ENCODE results near the gene ZHX3. TPM values are rescaled to one million over a fixed set of nuclear protein-coding genes. Genes with fewer than 3 reads are reported as not detected.

ZHX3 gene
- total RNA-seq, 1 donor from 2014 or later = 26.8 TPM

- intact Hi-C loops (cut with DNase I) = no loop called here
Measured at GRCh38 chr20:41162396-41162795, 155.1 kb downstream of the ZHX3 start.

GRCh38 chr20:41161886-41162285 lies 155.6 kb downstream of the ZHX3 start:
- peaks cover 0 to 62% of the 10 kb centered on the region in 2 donors for H3K36me3 ChIP-seq
- H3K4me1 ChIP-seq = peaks cover 41% of the 10 kb centered on the region
- no peak overlapping the region for H3K4me3 ChIP-seq

More at GRCh38 chr20:41162396-41162795, 155.1 kb downstream of the ZHX3 start:
- H3K36me3 ChIP-seq = peaks cover 0 to 67% of the 10 kb centered on the region in 2 donors
- H3K4me1 ChIP-seq = peaks cover 36% of the 10 kb centered on the region
- no peaks in the 10 kb centered on the region for H3K9me3 ChIP-seq
- no peak overlapping the region for H3K27ac ChIP-seq
- no peaks in the 10 kb centered on the region for H3K27me3 ChIP-seq
- no peak overlapping the region for H3K4me3 ChIP-seq
- no peak for DNase-seq (ENCODE audit: extremely low spot score in 2 of 2)
- peak in 1 of 2 donors; percentile 6 for TF ChIP-seq POLR2AphosphoS5 (IDR thresholded peaks at IDR 0.05; ENCODE audit: insufficient read depth in 1 of 2, low read depth in 1 of 2)
- TF ChIP-seq POLR2A (IDR thresholded peaks at IDR 0.05) = no peak

GRCh38 chr20:41160686-41161085 lies 156.8 kb downstream of the ZHX3 start:
- Histone ChIP-seq H3K27me3 (no peaks in the 10 kb centered on the region), H3K9me3 (no peaks in the 10 kb centered on the region), H3K27ac (no peak overlapping the region), H3K36me3 (peaks cover 0 to 50% of the 10 kb centered on the region in 2 donors), H3K4me3 (no peak overlapping the region), H3K4me1 (peaks cover 53% of the 10 kb centered on the region)
- no peak for TF ChIP-seq POLR2AphosphoS5 (IDR thresholded peaks at IDR 0.05; ENCODE audit: insufficient read depth in 1 of 2, low read depth in 1 of 2)
- TF ChIP-seq CTCF (IDR thresholded peaks at IDR 0.05) = no peak
- no peak for TF ChIP-seq POLR2A (IDR thresholded peaks at IDR 0.05)
- intact Hi-C loops (cut with DNase I) = no loop called here
- no peak for DNase-seq (ENCODE audit: extremely low spot score in 2 of 2)

More at GRCh38 chr20:41161886-41162285, 155.6 kb downstream of the ZHX3 start:
- intact Hi-C loops (cut with DNase I) = no loop called here
- no peaks in the 10 kb centered on the region for H3K27me3 ChIP-seq
- no peaks in the 10 kb centered on the region for H3K9me3 ChIP-seq
- DNase-seq (ENCODE audit: extremely low spot score in 2 of 2) = no peak
- TF ChIP-seq POLR2A (IDR thresholded peaks at IDR 0.05) (no peak), POLR2AphosphoS5 (IDR thresholded peaks at IDR 0.05; ENCODE audit: insufficient read depth in 1 of 2, low read depth in 1 of 2) (peak in 1 of 2 donors; percentile 4)
- H3K27ac ChIP-seq = no peak overlapping the region

- H3K27ac ChIP-seq = no peak overlapping the region
- H3K4me1 ChIP-seq = peaks cover 65% of the 10 kb centered on the region
- intact Hi-C loops (cut with DNase I) = no loop called here
- TF ChIP-seq POLR2AphosphoS5 (IDR thresholded peaks at IDR 0.05; ENCODE audit: insufficient read depth in 1 of 2, low read depth in 1 of 2) (no peak), CTCF (IDR thresholded peaks at IDR 0.05) (no peak), POLR2A (IDR thresholded peaks at IDR 0.05) (no peak)
- DNase-seq (ENCODE audit: extremely low spot score in 2 of 2) = no peak
- no peaks in the 10 kb centered on the region for H3K9me3 ChIP-seq
- peaks cover 0 to 38% of the 10 kb centered on the region in 2 donors for H3K36me3 ChIP-seq
- H3K27me3 ChIP-seq = no peaks in the 10 kb centered on the region
- no peak overlapping the region for H3K4me3 ChIP-seq
Measured at GRCh38 chr20:41159547-41159946, 158.0 kb downstream of the ZHX3 start.

- intact Hi-C loops (cut with DNase I) = no loop called here
- H3K27ac ChIP-seq = peak overlapping the region; percentile 48
- peaks cover 0 to 24% of the 10 kb centered on the region in 2 donors for H3K36me3 ChIP-seq
Measured at GRCh38 chr20:41158082-41158625, 159.4 kb downstream of the ZHX3 start.

More at GRCh38 chr20:41158082-41158625, 159.4 kb downstream of the ZHX3 start:
- Histone ChIP-seq H3K27me3 (no peaks in the 10 kb centered on the region), H3K4me3 (no peak overlapping the region), H3K9me3 (no peaks in the 10 kb centered on the region), H3K4me1 (peaks cover 79% of the 10 kb centered on the region)
- DNase-seq (ENCODE audit: extremely low spot score in 2 of 2) = no peak
- TF ChIP-seq POLR2A (IDR thresholded peaks at IDR 0.05) (no peak), POLR2AphosphoS5 (IDR thresholded peaks at IDR 0.05; ENCODE audit: insufficient read depth in 1 of 2, low read depth in 1 of 2) (no peak), CTCF (IDR thresholded peaks at IDR 0.05) (no peak)
